Erythroblast (primary cell): ENCODE data around the gene TTLL3.

Experiments
- GATA1 ChIP-seq: IDR thresholded peaks from 2 replicates; pipeline ENCODE4 v1.6.1; 2011; ENCODE audit warnings: low read depth, mild to moderate bottlenecking, control low read depth, low read length, moderate library complexity
- POLR2A ChIP-seq: IDR thresholded peaks from 2 replicates; pipeline ENCODE4 v1.6.1; 2011; ENCODE audit warnings: mild to moderate bottlenecking, low read length

DNA sequence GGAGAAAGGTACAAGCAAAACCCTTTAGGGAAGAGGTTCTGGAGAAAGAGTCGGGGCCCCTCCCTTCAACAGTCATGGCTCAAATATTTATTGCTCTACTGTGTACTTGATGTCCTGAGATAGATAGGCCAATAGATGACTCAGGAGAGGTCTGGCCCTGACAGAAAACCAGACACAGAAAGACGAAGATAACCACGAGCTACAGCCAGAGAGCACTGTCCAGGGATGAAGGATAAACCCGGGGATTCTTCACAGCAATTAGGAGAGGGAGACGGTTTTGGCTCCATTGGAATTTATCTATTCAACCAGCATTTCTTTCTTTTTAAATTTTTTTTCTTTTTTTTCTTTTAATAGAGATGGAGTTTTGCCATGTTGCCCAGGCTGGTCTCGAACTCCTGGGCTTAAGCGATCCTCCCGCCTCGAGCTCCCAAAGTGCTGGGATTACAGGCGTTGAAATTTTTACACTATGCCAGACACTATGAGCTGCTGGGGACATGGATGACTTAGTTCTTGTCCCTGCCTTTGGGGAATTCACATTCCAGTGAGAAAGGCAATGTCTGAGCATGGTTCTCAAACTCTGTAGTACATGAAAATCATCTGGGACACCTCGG lies 74.6 kb downstream of the TTLL3 start:
- no peak for TF ChIP-seq POLR2A
- no peak for TF ChIP-seq GATA1
